ENCODE data around the gene CAPN5.

- no peak for TF ChIP-seq CTCF (IDR thresholded peaks at IDR 0.05; ENCODE audit: low read depth, low read length, poor library complexity, severe bottlenecking)
- TF ChIP-seq EZH2phosphoT487 (IDR thresholded peaks at IDR 0.05; ENCODE audit: borderline replicate concordance, low read length), result no peak
These were observed 56.8 kb downstream of the CAPN5 start for GRCh38 chr11:77123591-77123990.
